K562 (cell line): Measurements from ENCODE around the gene INPP5K. TPM values are rescaled to one million over a fixed set of nuclear protein-coding genes. Genes with fewer than 3 reads are reported as not detected.

Source experiments
- CEBPZ ChIP-seq: fragments of 150-350 bp; IDR thresholded peaks from 2 replicates; pipeline ENCODE4 v1.6.1; 2014; ENCODE audit warnings: low read depth, mild to moderate bottlenecking, low read length, borderline replicate concordance
- E2F1 ChIP-seq: sonication (generic); formaldehyde crosslinking; IDR thresholded peaks from 2 replicates; pipeline ENCODE4 v1.8.1; 2023; ENCODE audit warnings: mild to moderate bottlenecking, missing genetic modification reagents, moderate library complexity
- NFIX ChIP-seq: fragments of 250-450 bp; sonication (Bioruptor Pico); IDR thresholded peaks from 2 replicates; pipeline ENCODE4 v1.4.0; 2020; ENCODE audit warnings: low read depth, mild to moderate bottlenecking, moderate library complexity
- SMAD1 ChIP-seq: fragments of 150-350 bp; IDR thresholded peaks from 2 replicates; pipeline ENCODE4 v1.6.1; 2014; ENCODE audit warnings: low read length, low read depth; ENCODE audit not compliant: partially characterized antibody
- ZKSCAN3 ChIP-seq: fragments of 250-450 bp; sonication (Bioruptor Pico); IDR thresholded peaks from 2 replicates; pipeline ENCODE4 v1.4.0; 2020
- ZNF507 ChIP-seq: conservative IDR thresholded peaks from 2 replicates; pipeline ENCODE4 v1.6.1; 2017; ENCODE audit warnings: missing genetic modification characterization, missing compliant biosample characterization
- polyA plus RNA-seq, 8 experiments: library from polyadenylated mRNA; depleted of rRNA in 4 of 8; stranded (reverse) in 5 of 8; unstranded in 3 of 8; fragments of >200 nt; fragmentation: Nextera tagmentation in 2 of 8; fragmentation: Illumina TruSeq in 1 of 8; extraction: Ambion mirVana in 2 of 8; extraction: Trizol in 1 of 8; gene quantifications; 2 replicates each; pipeline versions ENCODE4 v1.2.1 to v1.2.3, GENCODE V29; 2011 to 2014; ENCODE audit warnings: inconsistent platforms in 1 of 8, missing spikeins in 1 of 8
- total RNA-seq, 7 experiments: library from RNA; depleted of rRNA in 6 of 7; stranded (reverse); fragments of >200 nt in 6 of 7; fragmentation: Illumina TruSeq in 2 of 7; extraction: Trizol in 2 of 7; gene quantifications; 2 replicates each; pipeline versions ENCODE4 v1.2.1 to v1.2.3, GENCODE V29; 2011 to 2021; ENCODE audit warnings: low replicate concordance in 1 of 7

The INPP5K gene
- total and polyA plus RNA-seq, 9 of the 15 experiments (the other 6 are each of a cell fraction or from before 2014, with no cell fraction given), result 0.63 to 15.1 (median 10.1) TPM

DNA sequence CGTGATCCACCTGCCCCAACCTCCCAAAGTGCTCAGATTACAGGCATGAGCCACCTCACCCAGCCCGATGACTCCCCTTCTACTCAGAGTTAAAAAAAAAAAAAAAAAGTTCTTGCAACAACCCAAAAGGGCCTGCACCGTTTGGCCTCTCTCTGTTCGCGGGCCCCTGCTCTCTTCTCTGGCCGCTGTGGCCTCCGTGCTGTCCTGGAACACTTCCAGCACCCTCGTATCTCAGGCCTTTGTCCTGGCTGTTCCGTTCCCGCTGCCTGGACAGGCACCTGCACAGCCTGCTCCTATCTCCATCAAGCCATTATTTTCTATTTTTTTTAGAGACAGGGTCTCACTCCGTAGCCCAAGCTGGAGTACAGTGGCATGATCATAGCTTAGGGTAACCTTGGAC, 34.7 kb downstream of the INPP5K start (continued):
- no peak for TF ChIP-seq CEBPZ
- TF ChIP-seq NFIX (CRISPR knock-in tag), result no peak
- no peak for TF ChIP-seq SMAD1
- TF ChIP-seq ZKSCAN3, result no peak
- TF ChIP-seq ZNF507 (tag), result no peak
- TF ChIP-seq E2F1 (CRISPR knock-in tag), result no peak
